Umbilical cord (tissue), 2 donors: Measurements from ENCODE around the gene POU5F1. TPM values are rescaled to one million over a fixed set of nuclear protein-coding genes. Genes with fewer than 3 reads are reported as not detected.
"Not testable (repeated sequence)": the region's sequence is repeated elsewhere in the genome, so short reads cannot be mapped to it uniquely, and the experiment has no call there.

Source experiments
- DNase-seq: peaks from one replicate; pipeline ENCODE4 v3.0.0-alpha.2; 2015; ENCODE audit warnings: low spot score
- total RNA-seq: library from RNA; depleted of rRNA; stranded (reverse); fragments of >200 nt; gene quantifications from one replicate; pipeline ENCODE4 v1.2.3, GENCODE V29; 2014; ENCODE audit warnings: low replicate concordance; ENCODE audit not compliant: insufficient read depth

The POU5F1 gene
- total RNA-seq, 1 donor from 2014 or later: 4.1 TPM

DNA sequence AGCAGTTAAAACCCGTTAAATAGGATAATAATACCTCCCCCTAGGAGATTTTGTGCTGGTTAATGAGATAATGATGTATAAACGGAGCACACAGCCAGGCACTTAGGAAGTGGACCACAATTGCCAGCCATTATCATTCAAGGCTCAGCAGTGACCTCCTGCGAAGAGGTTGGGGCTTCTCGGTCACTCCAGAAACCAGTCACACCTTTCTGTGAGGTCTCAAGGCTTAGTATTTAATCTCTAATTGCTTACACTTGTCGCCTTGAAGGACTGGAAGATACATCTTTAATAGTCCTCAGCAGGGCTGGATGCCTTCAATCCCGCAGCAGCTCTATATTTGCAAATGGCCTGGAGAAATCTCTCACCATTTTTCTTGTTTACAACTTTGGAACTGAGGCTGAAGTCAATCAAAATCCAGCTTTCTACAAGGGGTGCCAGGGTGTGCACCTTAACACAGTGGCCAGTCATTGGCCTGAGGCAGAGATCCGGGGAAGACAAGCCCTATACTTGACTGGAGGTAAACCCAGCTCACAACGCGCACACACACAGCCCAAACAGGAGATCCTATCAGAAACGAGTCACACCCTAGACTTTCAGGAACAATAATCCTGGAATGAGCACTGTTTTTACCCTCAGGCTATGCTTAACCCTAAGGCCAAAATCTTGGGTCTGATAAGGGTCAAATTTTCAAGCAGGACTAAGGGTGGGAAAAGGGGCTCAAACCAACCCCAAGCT lies 1.2 kb downstream of the POU5F1 start:
- no peak for DNase-seq

DNA sequence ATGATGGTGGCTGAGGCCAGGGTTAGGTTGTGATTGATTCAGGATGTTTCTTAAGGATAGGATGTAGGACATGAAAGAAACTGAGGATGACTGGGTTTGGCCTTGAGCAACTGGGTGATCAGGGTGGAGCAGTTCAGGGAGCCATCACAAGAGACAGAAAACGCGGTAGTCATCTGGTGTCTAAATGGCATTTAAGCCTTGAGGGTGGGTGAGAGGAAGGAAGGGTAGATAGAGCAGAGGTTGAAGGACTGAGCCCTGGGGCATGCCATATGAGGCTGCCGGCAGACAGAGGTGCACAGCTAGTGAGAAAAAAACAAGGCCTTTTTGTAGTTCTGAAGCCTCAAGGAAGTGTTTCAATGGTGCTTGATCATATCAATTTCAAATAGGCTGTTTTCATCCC lies 1.9 kb downstream of the POU5F1 start:
- no peak for DNase-seq

DNA sequence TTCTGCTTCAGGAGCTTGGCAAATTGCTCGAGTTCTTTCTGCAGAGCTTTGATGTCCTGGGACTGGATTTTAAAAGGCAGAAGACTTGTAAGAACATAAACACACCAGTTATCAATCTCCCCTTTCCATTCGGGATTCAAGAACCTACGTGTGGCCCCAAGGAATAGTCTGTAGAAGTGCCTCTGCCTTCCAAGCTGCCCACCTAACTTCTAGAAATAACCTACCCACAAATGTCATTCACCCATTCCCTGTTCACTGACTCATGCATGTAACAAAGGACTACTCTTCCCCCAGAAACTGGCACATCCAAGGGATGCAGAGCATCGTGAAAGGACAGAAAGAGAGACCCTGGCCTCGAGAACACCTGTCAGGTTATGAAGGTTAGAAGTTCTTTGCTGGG lies 4.5 kb downstream of the POU5F1 start:
- DNase-seq: no peak

DNA sequence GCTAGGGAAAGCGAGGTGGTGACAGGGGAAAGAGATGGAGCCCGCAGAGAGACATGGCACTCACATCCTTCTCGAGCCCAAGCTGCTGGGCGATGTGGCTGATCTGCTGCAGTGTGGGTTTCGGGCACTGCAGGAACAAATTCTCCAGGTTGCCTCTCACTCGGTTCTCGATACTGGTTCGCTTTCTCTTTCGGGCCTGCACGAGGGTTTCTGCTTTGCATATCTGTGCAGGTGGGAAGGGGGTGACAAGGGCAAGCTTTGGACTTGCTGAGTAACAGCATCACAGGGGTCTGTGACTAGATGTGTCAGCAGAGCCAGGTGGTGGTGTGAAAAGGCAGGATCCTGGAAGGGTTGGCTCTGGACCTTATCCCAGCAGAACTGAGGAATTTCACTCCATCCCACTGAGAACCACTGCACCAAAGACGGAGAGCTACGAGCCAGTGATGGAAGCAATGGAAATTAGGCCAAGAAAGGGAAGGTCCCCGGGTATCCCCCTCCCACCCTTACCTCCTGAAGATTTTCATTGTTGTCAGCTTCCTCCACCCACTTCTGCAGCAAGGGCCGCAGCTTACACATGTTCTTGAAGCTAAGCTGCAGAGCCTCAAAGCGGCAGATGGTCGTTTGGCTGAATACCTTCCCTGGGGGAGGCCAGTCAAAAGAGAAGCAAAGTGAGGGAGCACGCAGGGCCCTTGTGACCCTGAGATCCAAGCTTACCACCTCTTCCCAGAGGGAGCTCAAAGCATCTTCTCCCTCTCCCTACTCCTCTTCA lies 5.2 kb downstream of the POU5F1 start:
- not testable (repeated sequence) for DNase-seq

DNA sequence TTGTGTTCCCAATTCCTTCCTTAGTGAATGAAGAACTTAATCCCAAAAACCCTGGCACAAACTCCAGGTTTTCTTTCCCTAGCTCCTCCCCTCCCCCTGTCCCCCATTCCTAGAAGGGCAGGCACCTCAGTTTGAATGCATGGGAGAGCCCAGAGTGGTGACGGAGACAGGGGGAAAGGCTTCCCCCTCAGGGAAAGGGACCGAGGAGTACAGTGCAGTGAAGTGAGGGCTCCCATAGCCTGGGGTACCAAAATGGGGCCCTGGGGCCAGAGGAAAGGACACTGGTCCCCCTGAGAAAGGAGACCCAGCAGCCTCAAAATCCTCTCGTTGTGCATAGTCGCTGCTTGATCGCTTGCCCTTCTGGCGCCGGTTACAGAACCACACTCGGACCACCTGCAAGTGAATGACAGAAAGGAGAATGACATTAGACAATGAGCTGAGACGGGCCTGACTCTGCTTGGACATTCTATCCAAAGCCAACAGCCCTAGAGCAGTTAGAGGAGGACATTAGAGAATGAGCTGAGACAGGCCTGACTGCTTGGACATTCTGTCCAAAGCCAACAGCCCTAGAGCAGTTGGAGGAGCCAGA lies 5.9 kb downstream of the POU5F1 start:
- not testable (repeated sequence) for DNase-seq

DNA sequence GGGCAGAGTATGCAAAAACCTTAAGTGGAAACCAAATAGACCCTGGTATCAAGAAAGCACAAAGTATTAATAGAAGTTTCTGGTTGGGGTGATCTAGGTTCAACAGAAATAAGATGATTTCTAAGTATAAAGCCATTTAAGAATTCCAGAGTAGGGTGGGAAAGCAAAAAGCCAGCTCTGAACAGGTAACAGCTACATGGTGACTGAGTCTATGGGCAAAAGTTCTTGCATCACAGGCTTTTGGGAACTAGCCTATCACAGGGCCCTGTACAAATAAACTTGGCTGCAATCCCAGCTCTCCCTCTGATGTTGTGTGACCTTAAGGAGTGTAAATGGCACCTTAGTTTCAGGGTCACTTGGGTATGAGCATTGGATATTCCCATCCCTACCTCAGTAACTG lies 6.6 kb downstream of the POU5F1 start:
- no peak for DNase-seq

DNA sequence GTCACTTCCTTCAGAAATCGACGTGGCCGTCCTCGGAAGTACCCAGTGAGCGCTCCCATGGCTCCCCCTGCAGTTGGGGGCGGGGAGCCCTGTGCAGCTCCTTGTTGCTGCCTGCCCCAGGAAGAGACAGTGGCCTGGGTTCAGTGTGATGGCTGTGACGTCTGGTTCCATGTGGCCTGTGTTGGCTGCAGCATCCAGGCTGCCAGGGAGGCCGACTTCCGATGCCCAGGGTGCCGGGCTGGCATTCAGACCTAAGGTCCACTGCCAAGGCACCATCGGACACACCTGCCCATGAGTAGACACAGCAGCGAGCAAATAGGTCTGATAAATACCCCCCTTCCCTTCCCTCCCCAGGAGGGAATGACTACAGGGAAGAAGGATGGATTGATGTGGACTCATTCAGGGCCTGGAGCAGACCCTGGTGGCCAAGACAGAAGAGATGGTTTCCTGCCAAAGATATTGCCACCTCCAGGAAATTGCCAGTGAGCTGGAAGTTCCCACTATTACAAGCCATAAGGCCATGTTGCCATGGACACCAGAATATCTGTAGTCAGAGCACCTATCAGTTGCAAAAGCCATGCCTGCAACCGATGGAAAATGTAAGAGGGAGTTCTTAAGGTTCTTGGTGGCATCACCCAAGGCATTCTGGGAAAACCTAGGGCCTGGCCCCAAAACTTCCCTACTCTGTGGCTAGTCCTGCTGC lies 7.9 kb downstream of the POU5F1 start:
- DNase-seq: no peak

DNA sequence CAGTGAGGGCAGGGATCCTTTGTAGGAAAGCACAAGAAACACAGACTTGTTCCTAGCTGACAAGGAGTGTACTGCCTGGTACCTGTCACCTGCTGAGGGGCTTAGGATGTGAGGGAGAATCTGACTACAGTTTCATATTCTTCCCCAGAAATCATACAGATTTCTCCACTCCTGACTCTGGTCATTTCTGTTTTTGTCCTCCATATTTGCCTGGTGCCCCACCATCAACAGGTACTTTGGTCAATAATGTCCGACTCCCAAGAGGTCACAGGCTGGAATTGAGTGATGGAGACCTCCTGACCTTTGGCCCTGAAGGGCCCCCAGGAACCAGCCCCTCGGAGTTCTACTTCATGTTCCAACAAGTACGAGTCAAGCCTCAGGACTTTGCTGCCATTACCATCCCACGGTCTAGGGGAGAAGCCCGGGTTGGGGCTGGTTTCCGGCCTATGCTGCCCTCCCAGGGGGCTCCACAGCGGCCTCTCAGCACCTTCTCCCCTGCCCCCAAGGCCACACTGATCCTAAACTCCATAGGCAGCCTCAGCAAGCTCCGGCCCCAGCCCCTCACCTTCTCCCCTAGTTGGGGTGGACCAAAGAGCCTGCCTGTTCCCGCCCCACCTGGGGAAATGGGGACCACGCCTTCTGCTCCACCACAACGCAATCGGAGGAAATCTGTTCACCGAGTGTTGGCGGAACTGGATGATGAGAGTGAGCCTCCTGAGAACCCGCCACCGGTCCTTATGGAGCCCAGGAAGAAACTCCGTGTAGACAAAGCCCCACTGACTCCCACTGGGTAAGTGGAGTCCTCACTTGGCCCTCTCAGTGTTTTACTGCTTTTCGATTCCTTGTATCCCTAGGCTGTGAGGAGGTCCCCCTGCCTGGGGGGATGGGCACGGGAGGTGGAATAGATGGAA lies 9.0 kb downstream of the POU5F1 start:
- DNase-seq: no peak

DNA sequence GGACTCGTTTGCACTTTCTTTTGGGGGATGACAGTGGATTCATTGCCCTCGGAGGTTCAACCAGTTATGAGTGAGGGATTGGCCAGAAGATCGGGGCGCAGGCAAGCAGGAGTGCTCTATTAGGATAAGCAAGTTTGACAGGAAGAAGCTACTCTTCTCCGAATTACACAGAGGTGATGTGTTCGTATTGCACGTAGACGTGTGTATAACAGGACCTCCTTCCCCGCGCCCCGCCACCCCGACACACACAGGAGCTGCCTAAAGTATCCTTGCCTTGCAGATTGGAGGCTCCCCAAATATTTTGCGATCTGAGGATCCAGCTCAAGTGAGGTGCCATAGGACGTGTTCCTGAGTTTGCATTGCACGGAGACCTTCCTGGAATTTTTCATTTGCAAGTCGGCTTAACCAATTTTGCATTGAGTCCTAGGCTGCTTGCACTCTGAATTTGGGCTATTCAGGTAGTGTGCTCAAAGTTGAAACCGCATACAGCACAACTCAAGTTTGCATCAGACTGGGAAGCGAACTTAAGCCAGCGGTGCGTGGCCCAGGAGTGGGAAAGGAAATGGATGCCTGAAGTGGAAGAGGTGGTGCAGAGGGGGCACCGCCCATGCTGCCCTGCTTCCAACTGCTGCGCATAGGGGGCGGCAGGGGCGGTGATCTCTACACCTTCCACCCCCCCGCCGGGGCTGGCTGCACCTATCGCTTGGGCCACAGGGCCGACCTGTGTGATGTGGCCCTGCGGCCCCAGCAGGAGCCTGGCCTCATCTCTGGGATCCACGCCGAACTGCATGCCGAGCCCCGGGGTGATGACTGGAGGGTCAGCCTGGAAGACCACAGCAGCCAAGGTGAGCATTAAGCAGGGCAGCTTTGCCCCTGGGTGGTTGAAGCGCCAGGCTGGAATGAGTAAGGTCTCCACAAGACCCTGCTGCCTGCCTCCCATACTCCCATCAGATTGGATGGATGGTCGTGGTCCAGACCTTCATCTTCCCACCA lies 11.3 kb downstream of the POU5F1 start:
- peak; percentile 11 for DNase-seq

DNA sequence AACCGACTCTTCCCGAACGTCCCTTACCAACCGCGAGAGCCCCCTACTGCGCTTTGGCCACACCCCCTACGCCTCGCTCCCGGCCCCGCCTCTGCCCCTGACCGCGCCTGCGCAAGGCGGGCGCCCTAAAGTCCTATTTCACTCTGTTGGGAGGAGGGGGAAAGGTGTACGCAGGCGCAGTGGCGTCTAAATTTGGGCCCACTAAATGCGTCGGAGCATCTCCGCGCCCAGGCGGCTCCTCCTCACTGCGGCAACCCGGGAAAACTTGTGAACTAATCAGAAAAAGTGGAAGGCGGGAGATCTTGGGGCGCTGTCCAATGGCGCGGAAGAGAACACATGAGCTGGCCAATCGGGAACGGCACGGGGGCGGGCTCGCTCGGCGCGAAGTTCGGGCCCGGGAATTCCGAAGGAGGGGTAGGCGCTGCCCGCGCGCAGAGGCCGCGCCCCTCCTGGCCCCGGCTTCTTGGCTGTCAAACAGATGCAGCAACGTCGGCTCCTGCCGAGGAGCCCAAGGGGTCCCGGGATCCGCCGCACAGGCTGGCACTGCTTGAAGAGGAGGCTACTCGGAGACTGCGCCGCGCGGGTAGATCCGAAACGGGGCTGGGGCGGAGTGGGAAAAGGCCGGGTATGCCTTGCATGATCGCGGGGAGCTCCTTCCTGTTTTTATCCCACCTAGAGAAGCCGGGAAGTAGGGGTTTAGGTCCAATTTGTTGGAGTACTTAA lies 12.2 kb downstream of the POU5F1 start, which contains the start of gene TCF19:
Gene TCF19, plus strand, starts transcription at position 450 of the 723 bp plus-strand sequence. CDS start 881 bp downstream, outside the sequence.
- DNase-seq: peak; percentile 100

DNA sequence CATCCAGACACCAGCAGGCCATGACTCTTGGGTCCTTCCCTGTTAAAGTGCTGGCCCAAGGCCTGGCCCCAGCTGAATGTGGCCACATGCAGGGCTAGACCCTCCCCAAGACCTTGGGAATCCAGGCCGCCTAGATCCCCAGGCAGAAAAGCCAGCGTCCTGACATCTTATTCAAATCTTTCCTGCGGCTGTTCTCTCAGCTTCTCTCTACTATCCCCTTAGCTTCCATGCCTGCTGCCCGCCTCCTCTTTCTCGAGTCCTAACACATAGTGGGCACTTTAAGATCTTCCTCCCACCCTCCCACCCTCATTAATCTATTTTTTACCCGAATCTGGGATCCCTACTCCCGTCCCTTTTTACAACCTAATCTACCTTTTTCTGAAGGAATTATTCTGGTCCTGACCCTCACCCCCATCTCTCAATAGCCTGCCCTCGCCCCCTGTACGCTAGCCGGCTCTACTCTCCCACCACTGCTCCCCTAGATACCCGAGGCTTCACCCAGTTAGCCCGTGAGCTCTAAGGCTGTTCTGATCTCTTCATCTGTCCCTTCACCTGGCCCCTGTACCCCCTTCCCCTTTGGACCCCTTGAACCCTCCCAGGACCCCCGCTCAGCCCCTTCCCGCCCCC lies 12.9 kb downstream of the POU5F1 start, which contains the start of gene CCHCR1:
Gene CCHCR1, minus strand, starts transcription at position 290 of the 627 bp plus-strand sequence. Its CDS starts 202 bp downstream, at position 88.
- no peak for DNase-seq

DNA sequence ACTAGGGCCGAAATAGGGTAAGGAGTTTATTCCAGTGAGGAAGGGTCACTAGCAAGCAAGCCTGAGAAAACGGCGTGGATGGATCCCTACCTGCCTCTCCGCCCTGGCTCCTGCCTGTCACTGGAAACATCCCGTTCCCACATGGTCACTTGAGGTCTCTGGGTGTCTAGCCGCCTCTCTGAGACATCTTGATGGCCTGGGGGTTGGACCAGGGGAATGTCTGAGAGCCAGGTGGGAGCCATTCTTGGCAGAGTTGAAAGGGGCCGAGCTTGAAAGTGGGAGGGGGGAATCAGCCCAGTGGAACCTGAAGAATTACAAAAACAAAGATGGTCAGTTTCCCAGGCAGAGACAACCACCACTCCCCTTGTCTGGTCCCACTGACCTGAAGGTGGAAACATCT lies 13.8 kb downstream of the POU5F1 start:
- no peak for DNase-seq

DNA sequence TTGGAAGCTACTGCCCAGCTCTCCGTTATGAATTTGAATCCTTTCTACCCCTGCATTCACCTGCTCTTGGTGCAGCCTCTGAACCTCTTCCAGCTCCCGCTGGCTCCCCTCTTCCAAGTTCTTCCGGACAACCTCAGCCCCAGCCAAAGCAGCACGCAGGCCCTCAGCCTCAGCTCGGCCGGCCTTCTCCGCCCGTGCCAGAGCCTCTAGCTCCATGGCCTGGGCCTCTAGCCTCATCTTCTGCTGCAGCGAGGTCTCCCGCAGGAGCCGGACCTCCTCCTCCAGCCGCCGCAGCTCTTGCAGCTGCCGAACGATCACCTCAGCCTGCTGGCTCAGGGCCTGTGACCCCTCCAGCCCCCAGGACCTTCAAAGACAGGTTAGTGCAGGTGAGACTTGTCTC lies 16.0 kb downstream of the POU5F1 start:
- no peak for DNase-seq

DNA sequence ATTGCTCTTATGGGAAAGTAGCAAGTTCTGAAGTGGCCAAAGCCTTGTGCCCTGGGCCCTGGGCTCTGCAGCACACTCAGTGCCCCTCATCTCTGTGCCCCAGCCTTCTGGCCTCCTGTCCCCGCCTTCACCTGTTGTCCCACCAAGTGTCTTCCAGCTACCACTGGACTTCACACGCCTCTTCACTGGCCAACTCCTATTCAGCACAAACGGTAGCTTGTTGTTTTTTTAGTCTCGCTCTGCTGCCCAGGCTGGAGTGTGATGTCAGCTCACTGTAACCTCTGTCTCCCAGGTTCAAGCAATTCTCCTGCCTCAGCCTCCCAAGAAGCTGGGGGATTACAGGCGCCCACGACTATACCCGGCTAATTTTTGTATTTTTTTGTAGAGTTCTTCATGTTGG lies 17.7 kb downstream of the POU5F1 start:
- DNase-seq: no peak

DNA sequence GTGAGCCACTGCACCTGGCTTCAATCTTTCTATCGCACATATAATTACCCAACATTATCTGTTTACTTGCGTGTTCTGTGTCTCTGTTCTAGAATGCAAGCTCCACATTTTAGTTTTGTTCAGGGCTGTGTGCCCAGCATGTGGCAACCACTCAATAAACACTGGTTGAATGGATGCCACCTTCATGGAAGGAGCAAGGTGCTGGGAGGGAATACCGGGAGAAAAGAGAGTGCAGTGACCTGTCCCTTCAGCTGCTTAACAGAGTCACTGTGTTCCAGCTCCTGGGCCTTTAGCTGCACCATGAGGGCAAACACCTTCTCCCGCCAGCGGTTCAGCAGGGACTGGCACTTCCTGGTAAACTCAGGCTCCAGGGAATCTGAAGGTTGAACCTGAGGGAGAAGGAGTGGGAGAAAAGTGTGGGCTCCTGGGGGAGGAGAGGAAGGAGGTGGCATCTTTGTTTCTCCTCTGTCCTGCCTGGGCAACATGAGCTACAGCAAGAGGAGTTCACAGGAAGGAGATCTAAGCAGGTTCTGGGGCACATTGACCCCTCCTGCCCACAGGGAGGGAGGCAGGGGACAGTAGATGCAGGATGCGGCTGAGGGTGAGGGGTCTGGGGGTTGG lies 20.5 kb downstream of the POU5F1 start:
- DNase-seq: no peak

DNA sequence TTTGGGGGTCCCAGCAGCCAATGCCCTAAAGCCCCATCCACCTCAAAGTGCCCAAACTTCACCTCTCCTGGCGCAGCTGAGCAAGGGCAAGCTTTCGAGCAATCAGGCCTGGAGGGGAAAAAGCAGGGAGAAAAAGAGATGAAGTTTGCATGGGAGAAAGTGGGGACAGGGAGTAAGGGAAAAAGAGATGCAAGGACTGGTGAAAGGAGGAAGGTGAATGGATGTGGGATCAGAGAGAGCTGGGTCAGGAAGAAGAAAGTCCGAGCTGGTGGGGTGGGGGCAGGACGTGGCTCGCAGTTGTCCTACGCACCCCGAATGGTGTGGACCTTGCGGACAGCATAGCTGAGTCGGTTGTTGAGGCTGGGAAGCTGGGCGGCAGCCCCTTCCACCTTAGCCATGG lies 25.1 kb downstream of the POU5F1 start:
- no peak for DNase-seq

DNA sequence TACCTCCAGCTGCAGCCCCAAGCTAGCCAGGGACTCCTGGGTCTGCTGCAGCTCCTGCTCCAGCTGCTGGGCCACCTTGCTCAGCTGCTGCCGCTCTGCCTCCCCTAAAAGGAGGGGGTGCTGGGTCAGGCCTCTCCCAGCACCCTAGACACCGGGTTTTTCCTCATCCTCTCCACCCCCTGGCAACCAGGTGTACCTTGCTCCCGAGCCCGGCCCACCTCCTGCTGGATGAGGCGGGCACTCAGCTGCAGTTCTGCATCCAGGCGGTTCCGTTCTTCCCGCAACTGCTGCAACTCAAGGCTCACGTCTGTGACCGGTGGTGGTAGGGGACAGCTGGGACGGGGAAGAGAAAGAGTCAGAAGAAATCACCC lies 25.5 kb downstream of the POU5F1 start:
- DNase-seq: no peak
